HG03060 (cell line): ENCODE measurements around the gene GFOD1.
"Not testable (repeated sequence)": the region's sequence is repeated elsewhere in the genome, so short reads cannot be mapped to it uniquely, and the experiment has no call there.

ENCODE experiments used
- ATAC-seq: cut with Tn5 transposase; IDR thresholded peaks from one replicate; pipeline ENCODE4 v1.9.1; 2021; ENCODE audit warnings: low read depth, moderate number of reproducible peaks; ENCODE audit not compliant: unreplicated experiment

Gene GFOD1

GRCh38 chr6:13511913-13512717 lies 24.7 kb upstream of the GFOD1 start:
- no peak for ATAC-seq

GRCh38 chr6:13511141-13511571 lies 23.8 kb upstream of the GFOD1 start:
- ATAC-seq, result not testable (repeated sequence)

GRCh38 chr6:13510433-13510832 lies 23.0 kb upstream of the GFOD1 start:
- not testable (repeated sequence) for ATAC-seq

- ATAC-seq, result no peak
These were observed 21.6 kb upstream of the GFOD1 start for GRCh38 chr6:13508711-13509705.

- no peak for ATAC-seq
These were observed 20.0 kb upstream of the GFOD1 start for GRCh38 chr6:13507306-13507860.

- ATAC-seq, result no peak
These were observed 17.9 kb upstream of the GFOD1 start for GRCh38 chr6:13505345-13505734.

- ATAC-seq, result no peak
These were observed 17.4 kb upstream of the GFOD1 start for GRCh38 chr6:13504611-13505344.

GRCh38 chr6:13500915-13501314 lies 13.5 kb upstream of the GFOD1 start:
- ATAC-seq, result no peak

- no peak for ATAC-seq
These were observed 12.9 kb upstream of the GFOD1 start for GRCh38 chr6:13500264-13500663.

- ATAC-seq, result no peak
These were observed 9.3 kb upstream of the GFOD1 start for GRCh38 chr6:13496513-13497190.

- ATAC-seq, result no peak
These were observed 8.4 kb upstream of the GFOD1 start for GRCh38 chr6:13495818-13496217.

- ATAC-seq, result no peak
These were observed 7.8 kb upstream of the GFOD1 start for GRCh38 chr6:13495112-13495776.

- no peak for ATAC-seq
These were observed 6.7 kb upstream of the GFOD1 start for GRCh38 chr6:13494137-13494536.

- ATAC-seq, result no peak
These were observed 5.7 kb upstream of the GFOD1 start for GRCh38 chr6:13493147-13493546.

GRCh38 chr6:13492357-13492756 lies 5.0 kb upstream of the GFOD1 start:
- no peak for ATAC-seq

GRCh38 chr6:13491538-13491937 lies 4.1 kb upstream of the GFOD1 start:
- ATAC-seq, result no peak

- ATAC-seq, result no peak
These were observed 3.0 kb upstream of the GFOD1 start for GRCh38 chr6:13490402-13490801.

- ATAC-seq, result no peak
These were observed 1.5 kb upstream of the GFOD1 start for GRCh38 chr6:13488896-13489237.
